Fibroblast of skin of left biceps (primary cell): ENCODE measurements around the gene TXN2.

Source experiments
- DNase-seq, 2 experiments: peaks; one replicate each; pipeline ENCODE4 v3.0.0-alpha.2; 2013; ENCODE audit warnings: low read depth in 2 of 2

TXN2 gene

DNA sequence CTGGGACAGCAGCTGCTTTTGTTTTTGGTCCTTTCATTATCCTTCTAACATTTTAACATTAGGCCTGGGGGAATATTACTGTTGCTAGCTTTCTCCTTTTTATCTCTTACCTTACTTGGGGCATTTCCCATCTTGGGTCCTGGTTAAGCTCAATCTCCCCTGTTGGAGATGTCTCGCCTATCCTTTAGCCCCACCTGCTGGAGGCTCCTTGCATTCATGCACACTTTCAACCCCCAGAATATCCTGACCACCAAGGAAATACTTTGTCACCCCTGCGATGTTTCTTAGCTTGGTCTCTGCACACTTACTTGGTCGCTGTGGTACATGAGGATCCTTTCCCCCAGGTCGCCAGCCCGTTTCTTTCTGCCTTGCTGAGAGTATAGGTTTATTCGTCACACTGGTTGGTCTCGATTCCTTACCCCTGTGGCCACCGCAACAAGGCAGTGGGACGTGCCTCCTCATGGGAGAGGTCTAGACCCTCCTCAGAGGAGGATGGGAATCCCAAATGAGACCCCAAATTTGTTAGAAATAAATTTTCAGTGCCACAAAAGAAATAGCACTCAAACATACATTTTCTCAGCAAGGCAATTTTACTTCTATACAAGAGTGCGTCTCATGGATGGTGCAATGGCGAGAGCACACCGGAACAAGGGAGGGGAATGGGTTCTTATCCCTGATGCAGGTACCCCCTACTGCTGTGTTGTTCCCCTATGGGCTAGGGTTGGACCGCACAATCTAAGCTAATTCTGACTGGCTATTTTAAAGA is 5.4 kb upstream of the TXN2 start:
- no peak for DNase-seq

DNA sequence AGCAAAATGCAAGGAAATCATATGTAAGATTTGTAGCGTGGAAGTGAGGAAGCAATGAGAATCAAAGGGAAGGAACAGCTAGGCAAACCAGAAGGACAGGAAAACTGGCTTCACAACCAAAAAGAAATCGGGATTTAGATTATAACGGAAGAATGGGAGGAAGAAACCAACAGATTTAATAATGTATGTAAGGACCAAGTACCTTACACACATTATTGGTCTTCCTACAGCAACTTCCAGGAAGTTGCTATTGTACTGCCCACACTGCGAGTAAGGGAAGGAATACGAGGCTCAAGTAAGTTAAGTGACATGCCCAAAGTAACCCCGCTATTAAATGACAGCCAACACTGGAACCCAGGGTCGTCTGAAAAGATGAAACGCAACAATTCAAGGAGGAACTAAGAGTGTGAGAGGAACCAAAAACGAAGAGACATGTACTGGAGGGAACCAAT is 473 bp downstream of the TXN2 start:
- no peak for DNase-seq

DNA sequence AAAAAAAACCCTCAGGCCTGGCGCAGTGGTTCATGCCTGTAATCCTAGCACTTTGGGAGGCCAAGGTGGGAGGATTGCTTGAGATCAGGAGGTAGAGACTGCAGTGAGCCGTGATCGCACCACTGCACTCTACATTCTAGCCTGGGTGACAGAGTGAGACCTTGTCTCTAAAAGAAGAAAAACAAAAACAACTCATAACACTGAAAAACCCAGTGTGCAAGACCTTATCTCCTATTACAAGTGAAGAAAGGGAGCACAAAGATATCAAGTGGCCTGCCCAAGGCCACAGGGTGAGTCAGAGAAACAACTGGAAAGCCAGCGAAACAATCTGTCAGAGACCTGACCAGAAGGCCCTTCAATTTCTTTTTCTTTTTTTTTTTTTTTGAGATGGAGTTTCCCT is 2.5 kb downstream of the TXN2 start:
- no peak for DNase-seq

DNA sequence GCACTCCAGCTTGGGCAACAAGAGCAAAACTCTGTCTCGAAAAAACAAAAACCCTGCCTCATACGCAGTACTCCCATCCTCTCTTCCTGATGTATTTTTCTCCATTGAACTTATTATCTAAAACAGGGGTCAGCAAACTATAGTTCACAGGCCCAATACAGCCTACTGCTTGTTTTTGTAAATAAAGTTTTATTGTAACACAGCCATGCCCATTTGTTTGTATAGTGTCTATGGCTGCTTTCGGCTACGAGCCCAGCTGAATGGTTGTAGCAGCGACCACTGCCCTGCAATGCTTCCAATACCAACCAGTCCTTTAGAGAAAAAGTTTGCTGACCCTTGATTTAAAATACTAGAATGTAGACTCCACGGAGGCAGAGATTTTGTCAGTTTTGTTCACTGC is 6.1 kb downstream of the TXN2 start:
- DNase-seq = no peak

DNA sequence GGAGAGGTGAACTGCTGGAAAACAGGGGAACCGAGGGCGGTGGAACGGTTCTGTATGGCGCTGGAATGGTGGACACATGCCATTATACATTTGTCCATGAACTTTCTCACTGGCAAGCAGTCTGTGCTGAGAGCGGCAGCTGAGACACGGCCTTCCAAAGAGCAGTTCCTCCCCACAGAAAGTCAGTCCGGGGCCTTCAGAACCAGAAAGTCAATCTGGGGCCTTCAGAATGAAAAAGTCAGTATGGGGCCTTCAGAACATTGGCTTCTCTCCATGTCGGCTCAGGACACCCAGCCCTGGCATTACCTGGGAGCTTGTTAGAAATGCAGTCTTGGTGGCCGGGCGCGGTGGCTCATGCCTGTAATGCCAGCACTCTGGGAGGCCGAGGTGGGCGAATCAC is 8.8 kb downstream of the TXN2 start:
- no peak for DNase-seq

DNA sequence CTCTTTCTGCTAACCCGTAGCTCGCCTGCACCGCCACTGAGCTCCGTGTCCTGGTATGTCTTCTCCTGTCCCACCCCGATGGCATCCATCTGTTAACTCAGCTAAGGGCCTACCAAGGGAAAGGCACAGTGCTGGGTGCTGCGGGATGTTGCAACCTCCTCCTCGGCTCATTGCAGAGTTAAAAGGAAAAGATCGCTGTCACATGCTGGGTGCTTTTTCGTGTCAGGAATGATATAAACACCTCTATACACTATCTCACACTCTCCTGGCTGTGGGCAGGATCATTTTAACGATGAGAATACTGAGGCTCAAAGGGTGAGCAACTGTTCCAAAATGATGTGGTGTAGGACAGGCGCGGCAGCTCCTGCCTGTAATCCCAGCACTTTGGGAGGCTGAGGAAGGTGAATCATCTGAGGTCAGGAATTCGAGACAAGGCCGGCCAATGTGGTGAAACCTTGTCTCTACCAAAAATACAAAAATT is 10.1 kb downstream of the TXN2 start:
- DNase-seq = no peak

DNA sequence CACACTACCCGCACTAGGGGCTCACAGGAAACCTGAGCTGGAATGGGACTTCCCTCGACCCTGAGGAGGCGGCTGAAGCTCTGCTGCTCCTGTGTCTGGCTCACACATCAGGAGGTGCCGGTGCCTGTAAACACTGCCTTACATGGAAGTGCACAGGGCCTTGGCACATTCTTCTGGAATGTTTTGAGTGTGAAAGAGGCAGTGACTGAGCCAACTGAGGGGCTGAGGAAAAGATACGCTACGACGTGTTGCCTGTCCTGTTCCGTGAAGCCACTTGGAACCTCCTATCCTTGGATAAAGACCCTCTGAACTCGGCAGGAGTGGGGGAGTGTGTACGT is 10.5 kb downstream of the TXN2 start:
- no peak for DNase-seq

DNA sequence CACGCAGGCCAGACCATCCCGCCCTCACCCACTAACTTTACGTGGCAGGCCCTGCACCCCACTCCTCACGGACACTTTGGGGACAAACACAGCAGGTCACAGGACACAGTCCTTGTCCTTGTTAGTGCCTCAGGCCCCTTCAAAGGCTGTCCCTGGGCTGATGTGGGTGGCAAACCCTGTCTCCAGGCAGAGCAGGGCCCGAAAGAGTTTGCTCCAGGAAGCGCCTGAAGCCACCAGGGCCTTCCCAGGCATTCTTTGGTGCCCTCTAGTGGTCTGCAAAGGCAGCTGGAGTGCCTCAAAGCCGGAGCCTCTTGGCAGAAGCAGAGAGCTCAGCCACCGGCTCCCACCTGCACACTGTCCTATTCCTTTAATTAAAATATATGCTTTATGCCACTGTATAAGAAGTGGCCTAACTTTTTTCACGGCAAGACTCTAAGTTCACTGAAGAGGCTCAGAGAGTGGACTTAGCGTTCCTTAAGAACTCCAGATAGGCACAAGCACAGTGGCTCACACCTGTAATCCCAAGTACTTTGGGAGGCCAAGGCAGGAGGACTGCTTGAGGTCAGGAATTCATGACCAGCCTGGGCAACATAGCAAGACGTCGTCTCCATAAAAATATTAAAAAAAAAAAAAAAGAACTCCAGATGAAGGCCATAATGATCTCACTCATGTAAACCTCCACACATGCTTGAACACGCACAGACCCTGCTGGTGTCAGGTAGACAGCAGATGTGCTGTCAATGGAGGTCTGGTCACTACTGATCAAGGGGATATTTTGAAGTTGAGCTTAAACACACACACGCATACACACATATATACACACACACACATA is 11.1 kb downstream of the TXN2 start:
- no peak for DNase-seq

DNA sequence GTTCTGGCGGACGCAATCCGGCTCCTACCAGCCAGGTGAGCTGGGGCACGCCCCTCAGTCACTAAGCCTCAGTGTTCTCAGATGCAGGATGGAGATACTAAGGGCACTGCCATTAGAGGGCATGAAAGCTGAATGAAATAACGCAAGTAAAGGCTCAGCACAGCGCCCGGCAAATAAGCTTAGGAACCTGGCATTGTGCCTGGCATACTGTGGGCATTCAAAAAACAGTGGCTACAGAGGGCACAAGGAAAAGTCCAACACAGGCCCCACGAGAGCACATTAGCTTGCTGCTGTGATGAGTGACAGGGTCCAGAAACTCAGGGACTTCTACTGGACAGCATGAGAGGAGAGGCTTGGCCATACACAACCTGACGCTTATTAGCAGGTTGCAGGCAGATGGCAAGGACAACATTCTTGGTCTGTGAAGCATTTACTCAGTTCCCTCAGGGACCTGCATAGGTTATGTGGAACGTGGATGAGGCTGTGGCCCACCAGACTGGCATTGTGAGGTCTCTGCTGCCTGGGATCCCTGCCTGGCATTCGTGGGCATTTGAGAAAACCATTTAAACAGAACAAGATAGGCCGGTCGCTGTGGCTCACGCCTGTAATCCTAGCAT is 12.2 kb downstream of the TXN2 start:
- DNase-seq = no peak

DNA sequence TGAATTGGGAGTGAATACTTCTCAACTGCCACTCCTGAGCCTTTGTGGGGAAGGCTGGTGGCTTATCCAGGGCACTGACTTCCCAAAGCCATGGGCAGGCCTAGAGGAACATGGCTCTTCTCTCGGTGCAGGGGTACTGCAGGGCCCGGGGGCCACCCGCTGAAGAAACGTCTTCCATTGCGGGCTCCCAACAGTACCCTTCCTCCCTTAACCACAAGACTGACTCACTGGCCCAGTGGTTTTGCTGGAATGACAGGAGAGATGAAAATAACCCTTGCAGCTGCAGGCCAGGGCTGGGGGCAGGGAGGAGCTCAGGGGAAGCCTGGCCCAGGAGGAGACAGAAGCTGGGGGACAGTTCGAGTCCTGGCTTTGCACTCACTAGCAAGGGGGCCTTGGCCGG is 13.5 kb downstream of the TXN2 start:
- DNase-seq = peak; percentile 91 to 93

DNA sequence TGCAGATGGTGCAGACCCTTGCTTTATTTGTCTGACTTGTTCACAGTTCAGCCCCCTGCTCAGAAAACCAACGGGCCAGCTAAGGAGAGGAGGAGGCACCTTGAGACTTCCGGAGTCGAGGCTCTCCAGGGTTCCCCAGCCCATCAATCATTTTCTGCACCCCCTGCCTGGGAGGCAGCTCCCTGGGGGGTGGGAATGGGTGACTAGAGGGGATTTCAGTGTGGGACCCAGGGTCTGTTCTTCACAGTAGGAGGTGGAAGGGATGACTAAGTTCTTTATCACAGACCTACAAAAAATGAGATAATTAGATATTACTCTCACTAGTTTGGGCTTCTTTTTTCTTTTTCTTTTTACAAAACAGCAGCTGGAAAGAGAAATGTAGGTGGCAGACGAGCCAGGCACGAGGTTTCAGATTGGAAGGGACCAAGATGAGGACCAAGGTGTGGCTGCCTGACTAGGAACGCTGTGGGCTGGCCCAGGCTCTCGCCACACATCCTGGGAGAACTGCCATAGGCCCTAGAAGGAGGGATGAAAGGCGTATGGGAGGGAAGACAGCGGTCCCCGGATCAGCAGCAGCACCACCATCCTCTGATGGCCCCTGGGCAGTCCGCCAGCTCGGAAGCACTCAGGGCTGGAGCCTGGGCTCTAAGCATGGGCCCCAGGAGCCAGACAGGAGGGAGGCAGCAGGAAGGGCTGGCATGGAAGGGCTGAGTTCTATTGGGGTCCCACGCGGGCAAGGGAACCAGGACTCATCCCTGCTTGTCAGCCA is 14.2 kb downstream of the TXN2 start:
- DNase-seq = no peak

DNA sequence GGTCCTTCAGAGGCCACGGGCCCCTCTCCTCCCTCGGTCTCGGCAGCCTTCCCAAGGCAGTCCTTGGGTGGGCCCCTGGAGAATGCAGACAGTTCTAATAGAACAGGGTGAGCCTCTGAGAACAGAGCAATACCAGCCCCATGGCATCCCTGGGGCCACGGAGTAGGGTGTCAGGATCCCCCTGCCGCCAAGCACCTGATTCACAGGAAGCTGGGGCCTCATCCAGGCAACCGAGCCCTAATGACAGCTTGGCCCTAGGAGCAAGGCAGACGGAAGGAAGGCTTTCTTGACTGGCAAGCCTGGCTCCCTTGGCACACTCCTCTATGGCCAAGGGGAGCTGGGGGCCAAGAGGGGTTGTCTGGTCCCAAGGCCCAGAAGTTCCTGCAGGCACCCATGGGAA is 15.2 kb downstream of the TXN2 start:
- DNase-seq = no peak

DNA sequence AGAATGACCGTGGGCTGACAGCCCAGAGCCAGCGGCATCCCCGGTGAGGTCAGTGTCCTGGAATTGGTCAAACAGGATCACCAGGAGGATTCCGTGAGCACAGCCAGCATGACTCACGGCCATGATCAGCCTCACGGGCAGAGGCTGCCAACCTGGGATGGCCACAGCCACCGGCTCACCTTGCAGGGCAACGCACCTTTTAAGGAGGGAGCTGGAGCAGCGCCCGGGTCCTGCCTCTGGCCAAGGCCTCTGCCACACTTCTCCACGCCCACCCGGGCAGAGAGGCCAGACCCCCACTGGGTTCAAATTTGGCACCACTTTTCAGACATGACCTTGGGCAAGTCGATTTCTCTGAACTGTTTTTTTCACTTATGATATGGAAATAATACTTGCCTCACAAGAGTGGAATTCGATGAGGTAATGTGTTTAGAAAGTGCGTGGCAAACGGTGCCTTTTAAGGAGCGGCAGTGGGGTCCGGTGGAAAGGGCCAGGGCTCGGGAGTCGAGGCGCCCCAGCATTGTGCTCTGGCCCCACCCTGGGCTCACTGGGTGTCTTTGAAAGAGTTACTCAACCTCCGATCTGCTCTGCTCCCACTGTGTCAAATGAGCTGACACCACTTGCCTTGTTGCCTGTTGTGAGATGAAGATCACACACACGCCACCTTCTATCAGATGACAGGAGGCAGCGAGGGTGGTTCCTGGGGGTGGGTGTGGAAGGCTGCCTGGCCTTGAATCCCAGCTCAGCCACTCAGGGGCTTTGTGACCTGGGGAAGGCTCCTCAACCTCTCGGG is 16.0 kb downstream of the TXN2 start:
- DNase-seq = peak in 1 of 2 experiments; percentile 62

DNA sequence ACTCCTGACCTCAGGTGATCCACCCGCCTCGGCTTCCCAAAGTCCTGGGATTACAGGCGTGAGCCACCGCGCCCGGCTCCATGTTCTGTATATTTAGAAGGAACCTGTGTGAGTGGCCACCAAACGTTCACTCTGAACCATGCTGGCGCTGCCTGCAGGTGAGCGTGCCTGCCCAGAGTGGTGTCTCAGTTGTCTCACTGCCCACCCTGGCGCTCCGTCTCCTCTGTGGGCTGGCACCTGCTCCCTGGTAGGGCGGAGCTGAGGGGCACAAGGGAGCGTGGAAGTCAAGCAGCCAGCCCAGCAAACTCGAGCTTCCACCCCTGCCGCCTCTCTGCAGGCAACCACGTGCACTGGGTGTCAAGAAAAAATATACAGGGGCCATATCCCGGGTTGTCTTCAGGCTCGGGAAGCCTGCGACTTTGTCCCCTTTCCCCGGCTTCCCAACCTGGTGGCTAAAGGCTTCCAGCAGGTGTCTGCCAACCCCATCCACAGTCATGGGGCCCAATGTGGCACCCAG is 16.7 kb downstream of the TXN2 start:
- DNase-seq = no peak

DNA sequence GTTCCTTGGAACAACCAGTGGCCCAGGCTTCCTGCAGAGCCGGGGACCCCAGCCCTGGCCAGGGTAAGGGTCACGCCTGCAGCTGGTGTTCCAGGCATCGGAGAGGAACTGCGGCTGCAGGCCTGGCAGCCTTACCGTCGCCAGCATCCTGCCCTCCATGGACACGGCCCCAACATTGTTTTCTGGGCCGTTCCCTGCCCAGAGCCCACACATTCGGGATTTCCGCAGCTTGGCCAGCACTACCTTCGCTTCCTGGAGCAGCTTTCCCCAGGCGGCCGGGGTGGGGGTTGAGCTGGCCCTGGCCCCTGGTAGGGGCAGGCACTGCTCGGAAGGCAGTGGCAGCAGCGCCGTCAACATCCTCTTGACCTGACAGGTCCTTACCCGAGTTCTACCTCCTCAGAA is 17.7 kb downstream of the TXN2 start:
- no peak for DNase-seq

DNA sequence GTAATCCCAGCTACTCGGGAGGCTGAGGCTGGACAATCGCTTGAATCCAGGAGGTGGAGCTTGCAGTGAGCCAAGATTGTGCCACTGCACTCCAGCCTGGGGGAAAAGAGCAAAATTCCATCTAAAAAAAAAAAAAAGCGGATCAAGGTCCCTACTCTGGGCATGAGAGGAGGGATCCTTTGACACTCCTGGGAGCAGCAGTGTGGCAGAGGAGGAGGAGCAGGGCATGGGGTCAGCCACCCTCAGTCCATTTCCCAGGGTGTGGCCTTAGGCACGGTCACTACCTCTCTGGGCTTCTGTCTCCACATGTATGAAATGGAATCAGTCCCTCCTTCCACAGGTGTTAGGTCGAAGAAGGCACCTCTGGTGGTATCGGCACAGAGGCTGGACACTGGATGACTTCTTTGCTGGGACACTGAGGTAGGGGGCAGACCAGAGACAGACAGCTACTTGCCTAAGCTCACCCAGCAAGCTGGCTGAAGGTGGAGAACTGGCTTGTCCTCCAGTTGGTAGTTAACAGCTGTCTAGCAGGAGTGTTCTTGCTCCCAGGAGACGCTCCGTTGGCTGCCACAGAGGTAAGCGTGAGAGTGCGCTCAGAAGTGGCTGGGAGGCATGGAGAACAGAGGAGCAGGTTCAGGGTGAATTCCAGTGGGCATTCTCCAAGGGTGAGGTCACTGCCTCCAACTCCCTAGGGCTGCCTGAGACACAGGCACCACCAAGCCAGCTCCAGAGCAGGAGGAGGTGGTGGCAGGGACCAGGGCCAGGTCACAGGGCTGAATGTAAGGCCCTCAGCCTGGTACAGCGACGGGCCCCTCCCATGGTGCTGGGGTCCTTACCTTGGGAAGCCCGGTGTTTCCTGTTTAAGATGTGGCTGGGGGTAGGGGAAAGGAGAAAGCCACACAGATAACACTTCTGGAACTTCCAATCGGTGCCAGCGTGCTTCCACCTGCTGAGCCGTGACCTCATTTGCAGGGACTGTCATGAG is 19.5 kb downstream of the TXN2 start:
- peak; percentile 71 to 72 for DNase-seq

DNA sequence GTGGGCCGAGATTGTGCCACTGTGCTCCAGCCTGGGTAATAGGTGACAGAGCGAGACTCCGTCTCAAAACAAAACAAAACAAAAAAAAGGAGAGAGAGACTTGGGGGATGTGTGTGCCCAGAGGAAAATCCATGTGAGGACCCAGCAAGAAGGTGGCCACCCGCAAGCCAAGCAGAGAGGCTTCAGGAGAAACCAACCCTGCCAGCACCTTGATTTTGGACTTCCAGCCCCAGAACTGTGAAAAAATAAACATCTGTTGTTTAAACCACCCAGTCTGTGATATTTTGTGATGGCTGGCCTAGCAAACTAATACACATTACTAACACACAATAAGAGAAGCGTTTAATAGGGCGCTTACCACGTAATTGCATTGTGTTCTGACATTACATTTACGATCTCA is 21.2 kb downstream of the TXN2 start:
- no peak for DNase-seq

DNA sequence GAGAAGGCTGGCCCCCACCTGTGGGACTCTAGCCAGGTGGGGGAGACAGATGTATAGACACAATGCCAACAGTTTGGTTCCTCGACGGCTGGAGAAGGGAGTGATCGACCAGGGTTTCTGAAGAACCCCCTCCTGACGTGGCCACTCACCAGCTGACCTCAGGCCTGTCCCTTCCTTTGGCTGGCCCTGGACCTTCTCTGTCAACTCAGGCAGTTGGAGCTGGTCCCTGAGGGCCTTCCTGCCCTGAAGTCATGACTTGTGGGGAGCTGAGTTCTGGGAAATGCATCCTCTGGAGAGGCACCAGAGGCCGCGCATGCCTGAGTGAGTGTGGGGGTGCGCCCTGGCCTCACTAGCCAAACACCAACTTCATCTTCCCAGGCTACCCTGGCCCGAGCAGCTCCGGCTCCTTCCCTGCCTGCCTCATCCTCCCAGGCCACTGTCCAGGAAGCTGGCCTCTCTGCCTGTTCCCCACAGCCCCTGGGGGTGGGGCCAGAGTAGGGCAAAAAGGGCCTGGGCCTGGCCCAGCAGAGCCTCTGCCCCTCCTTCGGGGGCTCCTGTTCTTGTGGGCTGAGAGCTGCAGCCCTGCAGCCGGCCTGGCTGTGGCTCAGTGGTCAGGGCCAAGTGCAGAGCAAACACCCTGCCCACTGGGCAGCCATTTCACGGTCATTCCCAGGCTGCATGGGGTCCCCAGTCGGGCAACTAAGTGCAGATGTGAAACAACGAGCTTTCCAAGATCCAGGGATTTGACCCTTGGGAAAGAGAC is 23.6 kb downstream of the TXN2 start:
- no peak for DNase-seq

DNA sequence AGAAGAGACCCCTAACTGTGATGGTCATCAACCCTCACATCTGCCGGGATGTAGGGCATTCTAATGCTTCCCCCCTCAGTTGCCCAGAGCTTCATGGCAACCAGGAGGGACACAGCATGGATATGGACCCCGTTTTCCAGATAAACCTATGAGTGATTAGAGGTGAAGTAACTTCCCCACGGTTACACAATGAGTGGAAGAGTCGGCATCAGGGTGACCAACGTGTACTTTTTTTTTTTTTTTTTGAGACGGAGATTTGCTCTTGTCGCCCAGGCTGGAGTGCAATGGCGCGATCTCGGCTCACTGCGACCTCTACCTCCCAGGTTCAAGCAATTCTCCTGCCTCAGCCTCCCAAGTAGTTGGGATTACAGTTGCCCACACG is 25.0 kb downstream of the TXN2 start:
- DNase-seq = no peak
